B cell (primary cell): ENCODE results near the gene TRMT112. TPM values are rescaled to one million over a fixed set of nuclear protein-coding genes. Genes with fewer than 3 reads are reported as not detected.

Experiments
- ATAC-seq: fragments of 200-7000 bp; cut with Tn5 transposase; one replicate; pipeline ENCODE4 v1.10.0; 2021; ENCODE audit warnings: low read depth, mild to moderate bottlenecking, moderate number of reproducible peaks, moderate library complexity
- CTCF ChIA-PET: fragments of 350-600 bp; sonication (Branson Sonifier 250); formaldehyde crosslinking; loops from one replicate; lab custom pipeline; 2021; ENCODE audit warnings: antibody characterized with exemption, inconsistent platforms; lab: Charles Lee
- POLR2A ChIA-PET: fragments of 350-600 bp; sonication (Branson Sonifier 250); formaldehyde crosslinking; loops from one replicate; lab custom pipeline; 2021; ENCODE audit warnings: antibody characterized with exemption; lab: Charles Lee
- DNase-seq: peaks from one replicate; pipeline ENCODE4 v3.0.0; 2013
- H2AFZ ChIP-seq: 2 replicates; pipeline ENCODE4 v1.6.1; 2012; ENCODE audit warnings: mild to moderate bottlenecking, low read depth, low read length; ENCODE audit not compliant: insufficient read depth, poor library complexity, severe bottlenecking
- H3K27ac ChIP-seq, 2 donors: 1 replicate in 1 of 2; 2 replicates in 1 of 2; pipeline ENCODE4 v1.5.1; 2012 to 2013; ENCODE audit warnings: low read length in 2 of 2, mild to moderate bottlenecking in 2 of 2, moderate library complexity in 1 of 2
- H3K27me3 ChIP-seq, 4 experiments: fragments of 200-600 bp in 1 of 4; sonication (generic) in 1 of 4; replicated peaks in 1 of 4; 1 replicate in 2 of 4; 2 replicates in 2 of 4; pipeline versions ENCODE4 v1.6.1 to v1.7.0; 2013 to 2016; ENCODE audit warnings: low read length in 3 of 4, mild to moderate bottlenecking in 2 of 4, mixed read lengths in 1 of 4, moderate library complexity in 1 of 4; ENCODE audit not compliant: insufficient read depth in 4 of 4, control insufficient read depth in 3 of 4; ENCODE audit errors: control extremely low read depth in 1 of 4
- H3K36me3 ChIP-seq, 2 experiments: replicated peaks in 1 of 2; 1 replicate in 1 of 2; 2 replicates in 1 of 2; pipeline versions ENCODE4 v1.6.1 to v1.7.1; 2013; ENCODE audit warnings: low read length in 1 of 2; ENCODE audit not compliant: insufficient read depth in 2 of 2, control insufficient read depth in 1 of 2; ENCODE audit errors: control extremely low read depth in 1 of 2, extremely low read depth in 1 of 2
- H3K4me1 ChIP-seq, 2 donors: fragments of 200-600 bp in 1 of 2; sonication (generic) in 1 of 2; 1 replicate in 1 of 2; 2 replicates in 1 of 2; pipeline versions ENCODE4 v1.5.1 to v1.6.1; 2013 to 2017; ENCODE audit warnings: low read length in 2 of 2; ENCODE audit not compliant: control insufficient read depth in 2 of 2, insufficient read depth in 2 of 2
- H3K4me2 ChIP-seq: replicated peaks from 2 replicates; pipeline ENCODE3; 2012; ENCODE audit warnings: mild to moderate bottlenecking, low read depth, low read length; ENCODE audit not compliant: poor library complexity, severe bottlenecking
- H3K4me3 ChIP-seq, 5 experiments: fragments of 200-600 bp in 1 of 5; sonication (generic) in 1 of 5; 1 replicate in 3 of 5; 2 replicates in 2 of 5; pipeline versions ENCODE4 v1.5.1 to v1.7.0; 2011 to 2016; ENCODE audit warnings: low read length in 4 of 5, mild to moderate bottlenecking in 4 of 5, low read depth in 2 of 5, control low read depth in 1 of 5, moderate library complexity in 1 of 5; ENCODE audit not compliant: insufficient read depth in 1 of 5; ENCODE audit errors: control extremely low read depth in 1 of 5, extremely low read depth in 1 of 5
- H3K79me2 ChIP-seq: fragments of 200-600 bp; sonication (generic); one replicate; pipeline ENCODE4 v1.6.0; 2016; ENCODE audit warnings: low read length; ENCODE audit not compliant: control insufficient read depth, insufficient read depth
- H3K9ac ChIP-seq: fragments of 200-600 bp; sonication (generic); 2 replicates; pipeline ENCODE4 v1.6.1; 2017; ENCODE audit warnings: mild to moderate bottlenecking, low read length, moderate library complexity
- H3K9me3 ChIP-seq, 3 donors: one replicate each; pipeline versions ENCODE4 v1.6.1 to v1.7.1; 2013; ENCODE audit warnings: low read length in 2 of 3; ENCODE audit not compliant: control insufficient read depth in 2 of 3, insufficient read depth in 1 of 3; ENCODE audit errors: control extremely low read depth in 1 of 3
- H4K20me1 ChIP-seq: 2 replicates; pipeline ENCODE4 v1.6.0; 2012; ENCODE audit warnings: mild to moderate bottlenecking, low read length; ENCODE audit not compliant: insufficient read depth, control insufficient read depth, poor library complexity, severe bottlenecking
- H3K27ac Mint-ChIP-seq: one replicate; pipeline ENCODE4 v1.8.0; 2021; ENCODE audit warnings: mixed read lengths
- H3K27me3 Mint-ChIP-seq: one replicate; pipeline ENCODE4 v1.8.0; 2021; ENCODE audit warnings: mixed read lengths
- H3K4me1 Mint-ChIP-seq: one replicate; pipeline ENCODE4 v1.8.0; 2021; ENCODE audit warnings: mixed read lengths
- H3K4me3 Mint-ChIP-seq: one replicate; pipeline ENCODE4 v1.8.0; 2021; ENCODE audit warnings: mixed read lengths
- H3K9me3 Mint-ChIP-seq: one replicate; pipeline ENCODE4 v1.8.0; 2022; ENCODE audit warnings: mixed read lengths; ENCODE audit not compliant: insufficient read depth
- CTCF ChIP-seq: fragments of 200-600 bp; IDR thresholded peaks from one replicate; pipeline ENCODE4 v1.8.0; 2022; ENCODE audit warnings: antibody characterized with exemption, mild to moderate bottlenecking
- EZH2 ChIP-seq: IDR thresholded peaks from 2 replicates; pipeline ENCODE4 v1.6.1; 2012; ENCODE audit warnings: borderline replicate concordance, low read depth, mild to moderate bottlenecking, moderate library complexity, low read length; ENCODE audit not compliant: insufficient read depth, poor library complexity, severe bottlenecking
- WGBS: methylation state at CpG from one replicate; pipeline ENCODE4 v1.1.5; 2013; ENCODE audit warnings: missing lambda C conversion rate; ENCODE audit not compliant: insufficient coverage; 5-methylcytosine and 5-hydroxymethylcytosine counted together
- intact Hi-C: fragments of 100-400 bp; cut with micrococcal nuclease; formaldehyde crosslinking; loops from one replicate; pipeline ENCODE4 v1.10.0; 2022
- polyA plus RNA-seq: library from polyadenylated mRNA; depleted of rRNA; stranded (reverse); fragments of >200 nt; gene quantifications from 2 replicates; pipeline ENCODE4 v1.2.3, GENCODE V29; 2012
- total RNA-seq, 2 donors: library from RNA; stranded (reverse); fragments of 120-200 nt in 1 of 2; gene quantifications; 1 replicate in 1 of 2; 2 replicates in 1 of 2; pipeline versions ENCODE4 v1.2.3 to v1.2.4, GENCODE V29; 2013 to 2022

TRMT112 gene
- total and polyA plus RNA-seq, 2 donors (not counting 1 experiment from before 2014, with no cell fraction given), result 133 to 231 TPM

DNA sequence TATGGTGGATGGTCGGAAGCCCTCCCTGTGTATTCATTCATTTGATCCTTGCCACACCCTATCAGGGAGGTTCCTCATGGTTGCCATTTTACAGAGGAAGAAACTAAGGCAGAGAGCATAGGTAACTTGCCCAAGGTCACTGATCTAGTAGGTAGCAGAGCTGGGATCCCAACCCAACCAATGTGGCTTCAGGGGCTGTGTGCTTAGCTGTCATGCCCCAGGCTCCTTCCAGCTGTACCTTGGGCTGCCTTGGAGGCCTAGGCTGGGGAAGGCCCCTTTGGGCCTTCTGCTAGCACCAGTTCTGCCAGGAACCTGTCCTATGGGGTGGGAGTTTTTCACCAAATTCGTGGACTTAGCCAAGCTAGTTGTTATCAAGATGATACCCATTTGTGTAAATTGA is 41.5 kb downstream of the TRMT112 start:
- DNase-seq (no peak), ATAC-seq (no peak)
- H3K4me3 ChIP-seq, result no peak overlapping the region
- peaks cover 5 to 8% of the 10 kb centered on the region in 2 donors for H3K4me1 ChIP-seq
- H3K9ac ChIP-seq, result no peak overlapping the region
- no peak overlapping the region for H3K4me2 ChIP-seq
- CTCF ChIA-PET, result interaction anchor here (1.1 to 2.1 kb wide), 2 partner anchors 25 to 71 kb away, joined by 4 to 8 read pairs; partner anchors contain the start of gene CATSPERZ
- H4K20me1 ChIP-seq, result no peaks in the 10 kb centered on the region
- H3K36me3 ChIP-seq, result peaks cover 0 to 13% of the 10 kb centered on the region in 2 experiments
- intact Hi-C loops, result no loop called here
- peaks cover 4% of the 10 kb centered on the region for H3K4me1 Mint-ChIP-seq
- no peak overlapping the region for H2AFZ ChIP-seq
- no peak overlapping the region for H3K4me3 Mint-ChIP-seq
- no peaks in the 10 kb centered on the region for H3K9me3 ChIP-seq
- H3K79me2 ChIP-seq, result no peaks in the 10 kb centered on the region
- POLR2A ChIA-PET, result interaction anchor here (1.2 kb wide), 1 partner anchor 9 kb away, joined by 3 read pairs; no protein-coding TSS in a partner anchor
- TF ChIP-seq EZH2 (no peak), CTCF (no peak)
- no peak overlapping the region for H3K27ac Mint-ChIP-seq
- H3K27me3 ChIP-seq, result no peaks in the 10 kb centered on the region
- H3K27me3 Mint-ChIP-seq, result no peaks in the 10 kb centered on the region
- WGBS, result 100% methylated on average over 1 of the region's 2 CpGs
- no peak overlapping the region for H3K27ac ChIP-seq
- no peaks in the 10 kb centered on the region for H3K9me3 Mint-ChIP-seq

DNA sequence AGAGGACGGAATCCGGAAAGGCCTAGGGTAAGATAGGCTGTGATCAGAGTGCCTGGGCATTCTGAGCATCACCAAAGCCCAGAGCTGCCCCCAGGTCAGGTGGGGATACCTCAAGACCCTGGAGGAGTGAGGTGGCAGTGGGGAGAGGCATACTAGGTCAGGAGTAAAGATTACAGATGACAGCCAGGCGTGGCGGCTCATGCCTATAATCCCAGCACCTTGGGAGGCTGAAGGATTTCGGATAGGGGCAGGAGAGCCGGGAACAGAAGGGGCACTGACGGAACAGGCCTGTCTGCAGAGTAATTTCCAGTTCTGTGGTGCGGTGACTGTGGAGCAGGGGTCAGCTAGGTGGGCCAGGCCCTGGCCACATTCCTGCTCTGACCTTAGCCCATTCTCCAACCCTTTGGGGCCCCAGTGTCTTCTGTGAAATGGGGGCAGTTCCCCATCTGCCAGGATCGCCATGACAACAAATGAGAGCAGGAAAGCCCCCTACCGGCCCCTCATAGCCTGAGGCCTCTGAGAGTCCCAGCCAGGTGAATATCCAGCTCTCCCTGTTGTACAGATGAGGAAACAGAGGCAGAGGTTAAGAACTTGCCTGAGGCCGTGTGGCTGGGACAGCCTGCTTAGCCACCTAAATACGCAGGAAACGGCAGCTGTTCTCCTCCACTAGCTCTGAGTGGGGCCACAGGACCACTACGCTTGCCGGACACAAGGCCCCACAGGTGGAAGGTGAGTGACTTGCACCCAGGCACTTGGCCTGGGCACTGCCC is 42.1 kb downstream of the TRMT112 start:
- Mint-ChIP-seq H3K4me1 (peaks cover 7% of the 10 kb centered on the region), H3K4me3 (no peak overlapping the region), H3K27ac (no peak overlapping the region), H3K9me3 (no peaks in the 10 kb centered on the region), H3K27me3 (no peaks in the 10 kb centered on the region)
- Histone ChIP-seq H2AFZ (no peak overlapping the region), H3K4me1 (peaks cover 5 to 14% of the 10 kb centered on the region in 2 donors), H3K4me2 (no peak overlapping the region), H3K79me2 (no peaks in the 10 kb centered on the region), H3K9ac (no peak overlapping the region), H3K36me3 (peaks cover 0 to 13% of the 10 kb centered on the region in 2 experiments), H4K20me1 (no peaks in the 10 kb centered on the region), H3K9me3 (no peaks in the 10 kb centered on the region), H3K27me3 (no peaks in the 10 kb centered on the region), H3K4me3 (no peak overlapping the region), H3K27ac (no peak overlapping the region)
- no peak for DNase-seq
- no peak for ATAC-seq
- ChIA-PET POLR2A (interaction anchor here (0.7 to 1.2 kb wide), 2 partner anchors 10 to 207 kb away, joined by 3 to 4 read pairs; no protein-coding TSS in a partner anchor), CTCF (interaction anchor here (1.0 to 2.1 kb wide), 3 partner anchors 9 to 71 kb away, joined by 3 to 8 read pairs (median 4); partner anchors contain the start of genes BAD and CATSPERZ)
- intact Hi-C loops, result no loop called here
- TF ChIP-seq EZH2, result no peak
- TF ChIP-seq CTCF, result no peak
- WGBS, result 96% methylated on average over 12 of the region's 15 CpGs
